Hepatocyte (in vitro differentiated cells): Measurements from ENCODE around the gene PDE7B.

Source experiments
- EZH2 ChIP-seq: fragments of 200-600 bp; sonication (generic); IDR thresholded peaks from 2 replicates; pipeline ENCODE4 v1.6.1; 2016; ENCODE audit warnings: antibody characterized with exemption, mild to moderate bottlenecking, borderline replicate concordance
- EZH2phosphoT487 ChIP-seq: fragments of 200-600 bp; sonication (generic); IDR thresholded peaks from one replicate; pipeline ENCODE4 v1.6.1; 2018; ENCODE audit warnings: antibody characterized with exemption, mild to moderate bottlenecking, low read depth, moderate library complexity; ENCODE audit not compliant: unreplicated experiment, severe bottlenecking
- TF ChIP-seq, protein P1 (sequence below): fragments of 200-600 bp; sonication (generic); IDR thresholded peaks from 2 replicates; pipeline ENCODE4 v1.5.1; 2016; ENCODE audit warnings: antibody characterized with exemption, mild to moderate bottlenecking; ENCODE audit not compliant: poor library complexity

DNA sequence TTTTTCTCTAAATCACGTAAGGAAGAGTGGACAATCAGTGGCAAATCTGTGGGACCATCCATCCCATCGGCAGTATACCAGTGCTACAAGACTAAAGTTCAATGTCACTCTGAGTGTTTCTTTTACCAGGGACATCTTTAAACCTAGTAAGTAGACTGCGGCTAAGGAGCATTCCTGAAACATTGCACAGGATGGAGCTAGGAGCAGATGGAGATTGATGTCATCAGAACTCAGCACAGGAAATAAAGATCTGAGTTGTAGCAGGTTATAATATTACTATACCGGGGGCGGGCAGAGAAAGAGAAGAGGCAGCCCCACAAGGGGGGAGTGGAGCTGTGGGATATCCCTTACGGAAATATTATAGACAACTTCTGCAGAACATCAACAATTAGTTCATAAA lies 236.5 kb downstream of the PDE7B start:
- TF ChIP-seq, protein P1, sequence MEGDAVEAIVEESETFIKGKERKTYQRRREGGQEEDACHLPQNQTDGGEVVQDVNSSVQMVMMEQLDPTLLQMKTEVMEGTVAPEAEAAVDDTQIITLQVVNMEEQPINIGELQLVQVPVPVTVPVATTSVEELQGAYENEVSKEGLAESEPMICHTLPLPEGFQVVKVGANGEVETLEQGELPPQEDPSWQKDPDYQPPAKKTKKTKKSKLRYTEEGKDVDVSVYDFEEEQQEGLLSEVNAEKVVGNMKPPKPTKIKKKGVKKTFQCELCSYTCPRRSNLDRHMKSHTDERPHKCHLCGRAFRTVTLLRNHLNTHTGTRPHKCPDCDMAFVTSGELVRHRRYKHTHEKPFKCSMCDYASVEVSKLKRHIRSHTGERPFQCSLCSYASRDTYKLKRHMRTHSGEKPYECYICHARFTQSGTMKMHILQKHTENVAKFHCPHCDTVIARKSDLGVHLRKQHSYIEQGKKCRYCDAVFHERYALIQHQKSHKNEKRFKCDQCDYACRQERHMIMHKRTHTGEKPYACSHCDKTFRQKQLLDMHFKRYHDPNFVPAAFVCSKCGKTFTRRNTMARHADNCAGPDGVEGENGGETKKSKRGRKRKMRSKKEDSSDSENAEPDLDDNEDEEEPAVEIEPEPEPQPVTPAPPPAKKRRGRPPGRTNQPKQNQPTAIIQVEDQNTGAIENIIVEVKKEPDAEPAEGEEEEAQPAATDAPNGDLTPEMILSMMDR, result no peak
- TF ChIP-seq EZH2 (no peak), EZH2phosphoT487 (no peak)
